Mucosa of descending colon (tissue), 3 donors: Measurements from ENCODE around the gene DPP4. TPM values are rescaled to one million over a fixed set of nuclear protein-coding genes. Genes with fewer than 3 reads are reported as not detected.

Source experiments
- ATAC-seq: fragments of 200-7000 bp; cut with Tn5 transposase; one replicate; pipeline ENCODE4 v1.9.1; 2020; ENCODE audit warnings: mild to moderate bottlenecking, moderate library complexity
- DNase-seq, 3 donors: peaks; one replicate each; pipeline ENCODE4 v3.0.0-alpha.2; 2020
- H3K36me3 ChIP-seq: fragments of 200-600 bp; one replicate; pipeline ENCODE4 v1.8.0; 2021; ENCODE audit warnings: low read depth, mild to moderate bottlenecking
- H3K4me1 ChIP-seq: fragments of 200-600 bp; one replicate; pipeline ENCODE4 v1.8.0; 2021; ENCODE audit warnings: low read depth, mild to moderate bottlenecking
- H3K4me3 ChIP-seq: fragments of 200-600 bp; one replicate; pipeline ENCODE4 v1.8.0; 2021; ENCODE audit warnings: mild to moderate bottlenecking
- H3K9me3 ChIP-seq: fragments of 200-600 bp; one replicate; pipeline ENCODE4 v1.8.0; 2021; ENCODE audit warnings: mild to moderate bottlenecking
- CTCF ChIP-seq: fragments of 200-600 bp; IDR thresholded peaks from one replicate; pipeline ENCODE4 v1.8.0; 2022; ENCODE audit warnings: antibody characterized with exemption, mild to moderate bottlenecking
- intact Hi-C, 2 donors: fragments of 100-400 bp; cut with DNase I in 1 of 2; cut with micrococcal nuclease in 1 of 2; formaldehyde crosslinking; loops; one replicate each; pipeline versions ENCODE4 v1.11.0 to v1.11.1; 2022; cut with DNase I, micrococcal nuclease
- total RNA-seq, 3 donors: library from RNA; stranded (reverse); fragmentation: NEBNext Ultra II Directional in 2 of 3; extraction: Animal tissue kit (Norgen Biotek cat#: 25700) in 2 of 3; gene quantifications; one replicate each; pipeline versions ENCODE4 v1.2.1 to v1.2.4, GENCODE V29; 2021 to 2023
- donor health status: DM: no; HTN: no; CAD: no; lungs with moderate emphysema.
- donor health status: DM: no; HTN: no; CAD: no.
- donor health status: DM: no; HTN: yes; CAD: no.

Gene DPP4
- total RNA-seq, 3 donors from 2014 or later: 11.4 to 18.3 (median 12.0) TPM

GRCh38 chr2:162043132-162043531, 30.9 kb downstream of the DPP4 start:
- intact Hi-C loops: no loop called here
- Histone ChIP-seq H3K4me3 (no peak overlapping the region), H3K4me1 (no peaks in the 10 kb centered on the region), H3K9me3 (no peaks in the 10 kb centered on the region), H3K36me3 (no peaks in the 10 kb centered on the region)
- ATAC-seq: no peak
- DNase-seq: no peak
- no peak for TF ChIP-seq CTCF

GRCh38 chr2:162041485-162041884, 32.5 kb downstream of the DPP4 start:
- no peak for ATAC-seq
- H3K36me3 ChIP-seq: no peaks in the 10 kb centered on the region

GRCh38 chr2:162038725-162039124, 35.3 kb downstream of the DPP4 start:
- intact Hi-C loops: no loop called here
- no peaks in the 10 kb centered on the region for H3K9me3 ChIP-seq
- no peak overlapping the region for H3K4me3 ChIP-seq
- no peaks in the 10 kb centered on the region for H3K36me3 ChIP-seq
- ATAC-seq (no peak), DNase-seq (no peak)
- TF ChIP-seq CTCF: no peak
- H3K4me1 ChIP-seq: no peaks in the 10 kb centered on the region

More at GRCh38 chr2:162041485-162041884, 32.5 kb downstream of the DPP4 start:
- Histone ChIP-seq H3K4me3 (no peak overlapping the region), H3K9me3 (no peaks in the 10 kb centered on the region), H3K4me1 (no peaks in the 10 kb centered on the region)
- intact Hi-C loops: no loop called here
- TF ChIP-seq CTCF: no peak
- DNase-seq: no peak

- Histone ChIP-seq H3K4me1 (no peaks in the 10 kb centered on the region), H3K4me3 (no peak overlapping the region), H3K9me3 (no peaks in the 10 kb centered on the region), H3K36me3 (no peaks in the 10 kb centered on the region)
- intact Hi-C loops: no loop called here
- no peak for ATAC-seq
- DNase-seq: no peak
- TF ChIP-seq CTCF: no peak
These were observed 36.1 kb downstream of the DPP4 start for GRCh38 chr2:162037886-162038285.

- Histone ChIP-seq H3K4me1 (no peaks in the 10 kb centered on the region), H3K36me3 (no peaks in the 10 kb centered on the region), H3K9me3 (no peaks in the 10 kb centered on the region), H3K4me3 (no peak overlapping the region)
- DNase-seq (no peak), ATAC-seq (no peak)
- TF ChIP-seq CTCF: no peak
- intact Hi-C loops: no loop called here
These were observed 36.8 kb downstream of the DPP4 start for GRCh38 chr2:162037028-162037795.

GRCh38 chr2:162035981-162036380, 38.0 kb downstream of the DPP4 start:
- DNase-seq (no peak), ATAC-seq (no peak)
- Histone ChIP-seq H3K9me3 (no peaks in the 10 kb centered on the region), H3K36me3 (no peaks in the 10 kb centered on the region), H3K4me3 (no peak overlapping the region), H3K4me1 (no peaks in the 10 kb centered on the region)
- intact Hi-C loops: no loop called here
- no peak for TF ChIP-seq CTCF
